G401.6 (cell line): ENCODE data around the gene ASIC3.
"Not testable (repeated sequence)": the region's sequence is repeated elsewhere in the genome, so short reads cannot be mapped to it uniquely, and the experiment has no call there.

Experiments
- FAIRE-seq: peaks from 2 replicates; lab custom pipeline; 2012; peaks lifted over from hg19 to GRCh38; lab: Jason Lieb, UNC

ASIC3 gene

GRCh38 chr7:151032936-151033863 is 15.1 kb upstream of the ASIC3 start:
- FAIRE-seq = no peak

GRCh38 chr7:151033864-151034249 is 14.5 kb upstream of the ASIC3 start:
- FAIRE-seq = no peak

GRCh38 chr7:151034312-151035025 is 13.9 kb upstream of the ASIC3 start:
- no peak for FAIRE-seq

DNA sequence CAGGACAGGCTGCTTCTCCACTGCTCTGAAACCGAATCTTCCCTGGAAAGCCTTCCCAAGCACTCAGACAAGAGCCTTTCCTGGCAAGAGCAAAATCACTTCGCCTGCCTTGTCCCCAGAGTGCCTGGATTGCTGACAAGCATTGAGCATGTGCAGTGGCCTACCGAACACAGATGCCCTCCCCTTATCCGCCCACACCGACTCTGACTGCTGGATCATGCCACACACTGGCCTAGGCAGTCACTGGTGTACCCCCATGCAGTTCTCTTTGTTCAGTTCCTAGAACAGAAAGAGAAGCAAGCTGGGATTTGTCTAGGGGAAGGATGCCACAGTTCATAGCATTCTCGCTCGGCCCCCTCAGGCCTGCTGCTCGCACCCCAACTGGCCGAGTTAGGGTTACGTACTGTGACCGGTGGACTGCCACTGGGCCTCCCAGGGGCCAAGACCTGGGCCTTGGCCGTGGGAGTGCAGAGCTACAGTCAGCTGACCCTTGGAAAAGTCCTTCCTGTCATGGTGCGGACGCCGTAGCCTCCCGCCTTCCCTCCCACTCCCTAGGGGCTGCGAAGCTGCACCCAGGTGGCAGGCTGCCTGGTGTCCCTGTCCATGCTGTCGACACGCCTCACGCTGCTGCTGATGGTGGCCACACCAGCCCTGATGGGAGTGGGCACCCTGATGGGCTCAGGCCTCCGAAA is 13.2 kb upstream of the ASIC3 start:
- no peak for FAIRE-seq

GRCh38 chr7:151035902-151036301 is 12.4 kb upstream of the ASIC3 start:
- FAIRE-seq = no peak

DNA sequence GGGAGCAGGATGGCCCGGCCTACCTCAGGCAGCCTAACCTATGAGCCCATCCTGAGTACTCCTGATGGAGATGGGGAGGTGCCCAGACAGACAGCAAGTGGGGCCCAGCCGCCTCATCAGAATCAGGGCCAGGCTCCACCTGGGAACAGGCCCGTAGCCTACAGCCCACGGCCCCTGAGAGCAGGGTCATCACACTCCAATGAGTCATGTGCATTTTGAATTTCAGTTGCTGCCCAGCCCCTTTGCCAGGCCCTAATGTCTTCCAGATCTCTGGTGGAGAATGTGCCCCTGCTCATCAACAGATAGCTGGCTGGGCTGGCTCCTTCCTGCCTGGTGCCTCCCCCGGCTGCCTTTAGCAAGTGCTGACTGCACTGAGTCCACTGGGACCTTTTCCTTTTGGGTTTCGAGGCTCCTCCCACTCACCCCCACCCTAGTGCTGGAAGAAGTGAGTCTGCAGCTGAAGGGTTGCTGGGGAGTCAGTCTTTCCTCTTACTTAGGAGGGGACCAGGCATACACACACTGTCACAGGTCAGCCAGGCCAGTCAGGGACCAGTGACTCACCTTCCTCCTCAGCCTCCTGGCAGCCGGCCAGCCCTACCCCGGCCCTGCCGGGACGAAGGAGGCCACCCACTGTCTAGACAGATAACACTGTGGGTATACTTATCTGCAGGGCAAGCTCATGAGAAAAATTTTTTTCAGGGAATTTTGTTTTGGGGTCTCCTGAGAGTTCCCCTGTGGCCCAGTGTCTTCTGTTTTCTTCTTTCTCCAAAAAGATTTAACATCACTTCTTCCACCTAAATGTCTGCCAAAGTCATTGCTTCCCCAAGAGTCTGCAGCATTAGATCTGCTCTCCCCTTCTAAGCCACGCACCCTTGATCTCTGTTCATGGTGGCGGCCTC is 9.1 kb upstream of the ASIC3 start:
- no peak for FAIRE-seq

GRCh38 chr7:151039850-151040548 is 8.3 kb upstream of the ASIC3 start:
- no peak for FAIRE-seq

DNA sequence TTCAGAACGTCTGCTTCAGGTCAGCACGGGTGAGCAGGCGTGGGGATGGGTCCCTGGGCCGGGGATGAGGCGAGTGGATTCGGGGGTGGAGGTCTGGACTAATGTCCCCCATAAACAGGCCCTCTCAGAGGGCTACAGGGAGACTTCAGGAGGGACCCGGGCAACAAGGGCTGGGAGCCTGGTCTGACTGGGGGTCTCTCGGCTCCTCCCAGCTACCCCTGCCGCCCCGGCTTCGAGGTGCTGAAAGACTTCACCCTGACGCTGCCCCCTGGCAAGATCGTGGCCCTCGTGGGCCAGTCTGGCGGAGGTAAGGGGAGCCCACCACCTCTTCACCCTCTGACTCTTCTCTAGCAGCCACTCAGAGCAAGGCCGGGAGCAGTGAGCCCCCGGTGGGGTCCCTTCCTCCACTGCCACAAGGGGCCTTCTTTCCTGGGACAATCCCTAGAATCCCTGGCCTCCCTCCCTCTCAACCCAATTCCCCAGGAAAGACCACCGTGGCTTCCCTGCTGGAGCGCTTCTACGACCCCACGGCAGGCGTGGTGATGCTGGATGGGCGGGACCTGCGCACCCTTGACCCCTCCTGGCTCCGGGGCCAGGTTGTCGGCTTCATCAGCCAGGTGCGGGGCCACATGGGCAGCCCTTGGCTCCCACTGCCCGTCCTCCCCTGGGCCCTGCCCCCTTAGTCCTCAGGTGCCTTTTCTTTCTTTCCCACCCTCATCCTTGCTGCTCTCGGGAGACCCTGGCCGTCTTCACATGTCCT is 7.5 kb upstream of the ASIC3 start:
- no peak for FAIRE-seq

GRCh38 chr7:151043449-151043848 is 4.9 kb upstream of the ASIC3 start:
- FAIRE-seq = not testable (repeated sequence)

DNA sequence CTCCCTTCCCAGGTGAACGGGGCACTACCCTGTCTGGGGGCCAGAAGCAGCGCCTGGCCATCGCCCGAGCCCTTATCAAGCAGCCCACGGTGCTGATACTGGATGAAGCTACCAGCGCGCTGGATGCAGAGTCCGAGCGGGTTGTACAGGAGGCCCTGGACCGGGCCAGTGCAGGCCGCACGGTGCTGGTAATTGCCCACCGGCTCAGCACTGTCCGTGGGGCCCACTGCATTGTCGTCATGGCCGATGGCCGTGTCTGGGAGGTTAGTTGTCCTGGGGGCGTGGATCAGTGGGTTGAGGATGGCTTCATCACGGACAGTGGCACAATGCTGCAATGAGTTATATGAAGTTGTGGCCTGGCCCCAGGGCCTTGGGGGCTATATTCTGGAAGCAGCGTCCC is 4.4 kb upstream of the ASIC3 start:
- FAIRE-seq = no peak

GRCh38 chr7:151045262-151045661 is 3.1 kb upstream of the ASIC3 start:
- FAIRE-seq = no peak

GRCh38 chr7:151045967-151046366 is 2.4 kb upstream of the ASIC3 start:
- FAIRE-seq = no peak

GRCh38 chr7:151046603-151047573 is 1.4 kb upstream of the ASIC3 start:
- FAIRE-seq = no peak

- no peak for FAIRE-seq
Observed at GRCh38 chr7:151048911-151049463, 656 bp downstream of the ASIC3 start.

DNA sequence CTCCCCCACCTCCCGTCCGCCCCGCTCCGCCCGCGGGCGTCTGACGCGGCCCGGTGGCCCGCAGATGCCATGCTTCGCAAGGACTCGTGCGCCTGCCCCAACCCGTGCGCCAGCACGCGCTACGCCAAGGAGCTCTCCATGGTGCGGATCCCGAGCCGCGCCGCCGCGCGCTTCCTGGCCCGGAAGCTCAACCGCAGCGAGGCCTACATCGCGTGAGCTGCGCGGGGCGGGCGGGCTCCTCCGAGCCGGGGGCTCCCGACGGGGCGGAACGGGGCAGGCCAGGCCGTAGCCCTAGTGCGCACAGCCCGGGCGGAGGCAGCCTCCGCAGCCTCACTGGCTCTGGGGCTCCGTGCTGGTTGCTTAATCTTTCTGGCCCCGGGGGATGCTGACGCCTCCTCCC is 2.8 kb downstream of the ASIC3 start:
- no peak for FAIRE-seq

- no peak for FAIRE-seq
Observed at GRCh38 chr7:151053096-151053495, 4.8 kb downstream of the ASIC3 start.

DNA sequence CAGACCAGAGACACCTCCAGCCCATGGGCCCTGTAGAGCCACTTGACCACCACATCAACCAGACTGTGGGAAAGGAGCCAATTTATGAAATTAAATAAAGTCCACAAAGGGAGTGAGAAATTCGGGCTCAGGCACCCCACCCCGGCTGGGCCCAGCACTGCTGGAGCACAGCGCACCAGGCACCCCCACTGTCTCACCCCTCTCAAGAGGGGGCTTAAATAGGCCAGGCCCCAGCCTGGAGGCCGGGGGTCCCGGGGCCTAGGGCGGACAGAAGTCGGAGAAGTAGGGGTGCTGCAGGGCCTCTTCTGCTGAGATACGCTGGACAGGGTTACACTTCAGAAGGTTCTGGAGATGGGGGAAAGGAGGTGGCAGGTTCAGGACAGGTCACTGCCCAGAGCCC is 5.4 kb downstream of the ASIC3 start:
- no peak for FAIRE-seq

DNA sequence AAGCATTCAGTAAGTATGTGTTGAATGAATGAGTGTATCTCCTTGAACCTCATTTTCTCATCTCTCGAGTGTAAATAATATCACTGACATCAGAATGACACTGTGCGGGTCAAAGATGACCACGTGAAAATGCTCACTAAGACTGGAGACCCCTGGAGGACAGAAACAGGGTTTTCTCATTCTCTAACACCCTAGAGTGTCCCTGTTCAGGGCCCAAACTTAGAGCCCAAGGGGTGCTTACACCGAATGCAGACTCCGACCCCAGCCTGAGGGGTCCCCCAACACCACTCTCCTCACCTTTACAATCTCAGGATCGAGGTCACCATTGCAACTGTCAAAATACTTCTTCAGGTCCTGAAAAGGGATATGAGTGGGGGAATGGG is 7.9 kb downstream of the ASIC3 start:
- no peak for FAIRE-seq
